NCI-H1694 treated with DMSO at 0.1 percent for 48 hours (cell line): ENCODE results near the gene PRAMEF13.
"Not testable (repeated sequence)": the region's sequence is repeated elsewhere in the genome, so short reads cannot be mapped to it uniquely, and the experiment has no call there.

ENCODE experiments used
- DNase-seq: peaks from one replicate; lab custom pipeline; 2025; lab: John Stamatoyannopoulos, UW

The PRAMEF13 gene, protein sequence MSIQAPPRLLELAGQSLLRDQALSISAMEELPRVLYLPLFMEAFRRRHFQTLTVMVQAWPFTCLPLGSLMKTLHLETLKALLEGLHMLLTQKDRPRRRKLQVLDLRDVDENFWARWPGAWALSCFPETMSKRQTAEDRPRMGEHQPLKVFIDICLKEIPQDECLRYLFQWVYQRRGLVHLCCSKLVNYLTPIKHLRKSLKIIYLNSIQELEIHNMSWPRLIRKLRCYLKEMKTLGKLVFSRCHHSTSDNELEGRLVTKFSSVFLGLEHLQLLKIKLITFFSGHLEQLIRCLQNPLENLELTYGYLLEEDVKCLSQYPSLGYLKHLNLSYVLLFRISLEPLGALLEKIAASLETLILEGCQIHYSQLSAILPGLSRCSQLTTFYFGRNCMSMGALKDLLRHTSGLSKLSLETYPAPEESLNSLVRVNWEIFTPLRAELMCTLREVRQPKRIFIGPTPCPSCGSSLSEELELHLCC

DNA sequence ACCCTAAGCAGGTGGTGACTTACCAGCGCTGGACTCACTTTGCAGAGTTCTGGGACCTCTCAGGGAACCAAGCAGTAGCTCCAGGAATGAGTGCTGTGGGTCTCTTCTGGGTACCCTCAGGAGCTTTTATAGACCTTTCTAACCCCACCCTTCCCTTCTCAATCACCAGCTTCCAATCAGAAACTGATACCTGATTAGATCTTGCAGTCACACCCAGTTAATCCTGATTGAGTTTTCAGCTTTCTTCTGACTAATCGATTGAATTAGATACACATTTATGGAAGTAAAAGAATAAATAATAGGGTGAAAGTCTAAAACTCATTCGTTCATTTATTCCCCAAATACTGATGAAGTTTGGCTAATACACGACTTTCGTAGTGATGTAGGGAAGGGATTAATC, at the start of gene PRAMEF13:
TSS of gene PRAMEF13 (minus strand) at position 101 of the 400 bp plus-strand sequence. CDS start 1,820 bp downstream, outside the sequence.
- DNase-seq: not testable (repeated sequence)

DNA sequence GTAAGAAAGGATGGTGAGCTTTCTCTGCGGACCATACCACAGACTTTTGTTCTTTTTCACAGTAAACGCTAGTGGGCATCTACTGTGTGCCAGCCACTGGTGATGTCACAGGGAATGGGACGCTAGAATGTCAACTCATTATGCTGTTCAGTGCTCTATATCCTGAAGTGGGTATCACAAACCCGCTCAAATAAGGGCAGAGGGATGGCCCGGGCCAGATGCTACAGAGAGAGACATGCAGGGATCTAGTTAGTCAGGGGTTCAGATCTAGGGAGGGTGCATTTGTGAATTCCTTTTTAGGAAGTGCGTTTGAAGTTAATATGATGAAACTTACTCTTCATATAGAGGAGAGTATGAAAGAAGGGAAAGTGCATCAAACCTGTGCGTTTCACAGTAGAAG, 45.9 kb upstream of the PRAMEF13 start:
- not testable (repeated sequence) for DNase-seq

DNA sequence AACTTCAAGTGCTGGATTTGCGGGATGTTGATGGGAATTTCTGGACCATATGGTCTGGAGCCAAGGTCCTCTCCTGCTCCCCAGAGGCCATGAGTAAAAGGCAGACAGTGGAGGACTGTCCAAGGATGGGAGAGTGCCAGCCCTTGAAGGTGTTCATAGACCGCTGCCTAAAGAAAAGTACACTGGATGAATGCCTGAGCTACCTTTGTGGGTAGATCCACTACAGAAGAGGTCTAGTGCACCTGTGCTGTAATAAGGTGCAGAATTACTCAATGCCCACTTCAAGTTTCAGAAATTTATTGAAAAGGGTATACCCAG, 45.3 kb upstream of the PRAMEF13 start:
- DNase-seq: not testable (repeated sequence)

DNA sequence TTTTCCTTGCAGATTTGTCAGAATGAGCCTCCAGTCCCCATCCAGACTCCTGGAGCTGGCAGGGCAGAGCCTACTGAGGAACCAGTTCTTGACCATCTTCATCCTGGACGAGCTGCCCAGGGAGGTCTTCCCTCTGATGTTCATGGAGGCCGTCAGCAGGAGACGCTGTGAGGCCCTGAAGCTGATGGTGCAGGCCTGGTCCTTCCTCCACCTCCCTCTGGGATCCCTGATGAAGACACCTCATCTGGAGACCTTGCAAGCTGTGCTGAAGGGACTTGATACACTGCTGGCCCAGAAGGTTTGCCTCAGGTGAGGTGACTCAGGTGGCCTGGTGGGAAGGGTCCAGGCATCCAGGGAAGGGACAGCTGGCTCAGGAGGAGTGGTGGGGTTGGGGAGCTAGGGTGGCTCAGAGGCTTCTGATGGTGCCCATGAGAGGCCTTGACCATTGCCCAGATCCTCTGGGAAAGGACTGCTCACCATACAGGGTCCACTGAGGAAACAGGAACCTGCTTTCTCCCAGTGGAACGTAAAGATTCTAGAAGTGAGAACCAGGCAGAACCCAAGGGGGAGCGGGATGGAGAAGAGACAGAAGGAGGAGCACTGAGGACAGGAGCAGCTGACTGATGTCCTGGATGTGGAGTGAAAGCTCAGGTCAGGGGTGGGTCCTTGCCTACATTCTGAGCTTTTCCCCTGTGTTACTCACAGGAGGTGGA, 44.8 kb upstream of the PRAMEF13 start:
- not testable (repeated sequence) for DNase-seq

DNA sequence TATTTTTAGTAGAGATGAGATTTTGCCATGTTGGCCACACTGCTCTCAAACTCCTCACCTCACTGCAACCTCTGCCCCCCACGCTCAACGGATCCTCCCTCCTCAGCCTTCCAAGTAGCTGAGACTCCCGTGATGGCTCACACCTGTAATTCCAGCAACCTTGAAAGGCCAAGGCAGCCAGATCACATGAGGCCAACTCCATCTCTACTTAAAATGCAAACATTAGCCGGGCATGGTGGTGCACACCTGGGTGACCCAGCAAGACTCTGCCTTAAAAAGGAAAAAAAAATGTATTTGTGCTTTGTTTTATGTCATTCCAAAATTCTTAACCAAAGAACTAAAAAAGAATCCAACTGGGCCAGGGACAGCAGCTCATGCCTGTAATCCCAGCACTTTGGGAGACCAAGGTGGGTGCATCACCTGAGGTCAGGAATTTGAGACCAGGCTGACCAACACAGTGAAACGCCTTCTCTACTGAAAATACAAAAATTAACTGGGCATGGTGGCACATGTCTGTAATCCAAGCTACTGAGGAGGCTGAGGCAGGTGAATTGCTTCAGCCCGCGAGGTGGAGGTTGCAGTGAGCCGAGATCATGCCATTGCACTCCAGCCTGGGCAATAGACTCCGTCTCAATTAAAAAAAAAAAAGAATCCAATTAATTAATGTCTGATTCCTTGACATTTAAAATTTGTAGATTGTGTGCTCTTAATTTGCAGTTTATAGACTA, 42.5 kb upstream of the PRAMEF13 start:
- DNase-seq: not testable (repeated sequence)

DNA sequence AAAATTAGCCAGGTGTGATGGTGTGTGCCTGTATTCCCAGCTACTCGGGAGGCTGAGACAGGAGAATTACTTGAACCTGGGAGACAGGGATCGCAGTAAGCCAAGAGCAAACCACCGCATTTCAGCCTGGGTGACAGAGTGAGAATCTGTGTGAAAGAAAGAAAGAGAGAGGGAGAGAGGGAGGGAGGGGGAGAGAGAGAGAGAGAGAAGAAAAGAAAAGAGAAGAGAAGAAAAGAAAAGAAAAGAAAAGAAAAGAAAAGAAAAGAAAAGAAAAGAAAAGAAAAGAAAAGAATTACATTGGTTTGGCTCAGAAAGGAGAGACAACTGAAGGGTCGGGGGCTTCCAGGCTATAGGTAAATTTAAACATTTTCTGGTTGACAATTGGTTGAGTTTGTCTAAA, 38.4 kb upstream of the PRAMEF13 start:
- not testable (repeated sequence) for DNase-seq

DNA sequence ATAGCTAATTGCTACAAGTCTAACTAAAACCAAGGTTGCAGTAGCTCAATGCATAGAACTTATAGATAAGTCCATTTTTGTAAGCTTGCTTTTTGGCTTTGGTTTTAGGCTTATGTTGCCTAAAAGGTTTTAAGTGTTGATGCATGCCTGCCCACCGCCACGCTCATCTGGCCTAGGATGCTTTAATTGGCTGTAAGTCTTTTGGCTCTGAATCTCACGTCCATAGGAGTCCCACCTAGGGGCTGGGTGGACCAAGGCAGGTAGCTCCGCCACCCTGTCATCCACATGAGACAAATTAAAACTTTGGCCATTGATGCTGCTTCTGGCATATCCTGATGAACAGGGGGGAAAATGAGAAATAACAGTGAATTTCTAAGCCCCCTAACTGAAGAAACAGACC, 36.4 kb upstream of the PRAMEF13 start:
- not testable (repeated sequence) for DNase-seq

DNA sequence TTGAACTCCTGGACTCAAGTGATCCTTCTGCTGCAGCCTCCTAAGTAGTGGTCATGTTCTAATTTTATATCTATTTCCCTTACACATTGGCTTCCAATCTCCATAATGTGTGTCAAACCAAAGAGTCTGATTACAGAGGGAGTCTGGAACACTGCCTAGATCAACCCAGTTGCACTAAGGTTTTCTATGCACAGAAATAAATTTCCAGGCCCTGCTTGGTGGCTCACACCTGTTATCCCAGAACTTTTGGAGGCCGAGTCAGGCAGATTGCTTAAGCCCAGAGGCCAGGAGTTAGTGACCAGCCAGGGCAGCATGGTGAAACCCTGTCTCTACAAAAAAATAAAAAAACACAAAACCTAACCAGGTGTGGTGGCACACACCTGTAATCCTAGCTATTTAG, 32.8 kb upstream of the PRAMEF13 start:
- DNase-seq: not testable (repeated sequence)

DNA sequence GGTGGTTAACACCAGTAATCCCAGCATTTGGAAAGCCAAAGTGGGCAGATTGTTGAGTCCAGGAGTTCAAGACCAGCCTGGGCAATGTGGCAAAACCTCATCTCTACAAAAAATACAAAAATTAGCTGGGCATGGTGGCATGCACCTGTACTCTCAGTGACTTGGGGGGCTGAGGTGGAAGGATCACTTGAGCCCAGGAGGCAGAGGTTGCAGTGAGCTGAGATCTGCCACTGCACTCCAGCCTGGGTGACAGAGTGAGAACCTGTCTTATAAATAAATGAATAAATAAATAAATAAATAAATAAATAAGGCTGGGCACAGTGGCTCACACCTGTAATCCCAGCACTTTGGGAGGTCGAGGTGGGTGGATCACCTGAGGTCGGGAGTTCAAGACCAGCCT, 30.8 kb upstream of the PRAMEF13 start:
- DNase-seq: not testable (repeated sequence)

DNA sequence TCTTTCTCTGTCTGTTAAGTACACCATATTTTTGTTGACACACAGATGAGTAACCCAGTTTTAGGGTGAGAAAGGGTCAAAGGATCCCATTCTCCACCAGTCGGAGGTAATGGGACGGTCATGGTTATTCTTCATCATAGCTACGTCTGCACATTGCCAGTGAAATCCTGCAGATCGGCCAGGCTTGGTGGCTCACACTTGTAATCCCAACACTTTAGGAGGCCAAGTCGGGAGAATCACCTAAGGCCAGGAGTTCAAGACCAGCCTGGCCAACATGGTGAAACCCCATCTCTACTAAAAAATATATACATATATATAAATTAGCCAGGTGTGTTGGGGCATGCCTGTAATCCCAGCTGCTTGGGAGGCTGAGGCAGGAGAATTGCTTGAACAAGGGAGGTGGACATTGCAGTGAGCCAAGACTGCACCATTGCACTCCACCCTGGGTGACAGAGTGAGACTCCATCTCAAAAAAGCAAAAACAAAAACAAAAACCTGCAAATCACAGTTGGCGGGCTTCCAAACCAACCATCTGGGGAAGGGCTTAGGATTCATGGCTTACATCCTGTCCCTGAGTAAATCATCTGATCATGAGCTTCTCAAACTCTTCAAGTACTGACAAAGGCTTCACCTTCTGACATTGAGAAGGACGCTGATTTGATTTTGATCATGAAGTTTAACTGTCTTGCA, 30.0 kb upstream of the PRAMEF13 start:
- DNase-seq: not testable (repeated sequence)

DNA sequence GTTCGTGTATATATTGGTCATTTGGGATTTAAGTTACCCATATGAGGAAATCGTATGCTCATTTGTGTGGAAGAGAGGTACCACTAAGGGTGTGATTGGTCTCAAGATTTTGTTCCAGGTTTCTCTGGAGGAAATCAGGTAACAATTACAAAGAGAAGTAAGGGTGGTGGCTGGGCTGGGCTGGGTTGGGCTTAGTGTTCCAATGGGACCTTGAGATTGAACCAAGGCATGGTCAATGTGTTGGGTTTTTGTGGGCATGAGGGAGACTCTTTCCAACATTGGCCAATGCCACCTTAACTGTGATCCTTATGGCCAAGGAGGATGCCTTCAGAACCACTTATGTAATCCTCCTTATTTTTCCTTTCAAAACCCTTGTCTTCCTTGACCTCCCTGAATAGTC, 29.4 kb upstream of the PRAMEF13 start:
- not testable (repeated sequence) for DNase-seq

DNA sequence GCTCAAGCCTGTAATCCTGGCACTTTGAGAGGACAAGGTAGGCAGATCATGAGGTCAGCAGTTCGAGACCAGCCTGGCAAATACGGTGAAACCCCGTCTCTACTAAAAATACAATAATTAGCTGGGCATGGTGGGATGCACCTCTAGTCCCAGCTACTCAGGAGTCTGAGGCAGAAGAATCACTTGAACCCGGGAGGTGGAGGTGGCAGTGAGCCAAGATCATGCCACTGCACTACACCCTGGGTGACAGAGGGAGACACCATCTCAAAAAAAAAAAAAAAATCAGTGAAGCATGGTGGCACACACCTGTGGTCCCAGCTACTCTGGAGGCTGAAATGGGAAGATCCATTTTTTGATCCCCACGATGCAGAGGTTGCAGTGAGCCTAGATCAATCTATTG, 28.9 kb upstream of the PRAMEF13 start:
- DNase-seq: not testable (repeated sequence)

DNA sequence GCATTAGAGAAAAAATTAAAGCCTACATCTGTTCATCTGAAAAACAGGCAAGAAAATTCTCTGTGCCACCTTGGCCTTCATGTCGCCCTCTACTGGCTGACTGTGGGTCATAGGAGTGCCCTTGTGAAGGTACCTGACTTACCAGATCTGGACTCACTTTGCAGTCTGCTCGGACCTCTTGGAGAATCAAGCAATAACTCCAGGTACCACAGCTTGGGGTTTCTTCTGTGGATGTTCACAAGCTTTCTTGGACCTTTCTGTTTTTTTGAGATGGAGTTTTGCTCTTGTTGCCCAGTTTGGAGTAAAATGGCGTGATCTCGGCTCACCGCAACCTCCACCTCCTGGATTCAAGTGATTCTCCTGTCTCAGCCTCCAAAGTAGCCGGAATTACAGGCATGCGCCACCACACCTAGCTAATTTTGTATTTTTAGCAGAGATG, 27.2 kb upstream of the PRAMEF13 start:
- DNase-seq: no peak

DNA sequence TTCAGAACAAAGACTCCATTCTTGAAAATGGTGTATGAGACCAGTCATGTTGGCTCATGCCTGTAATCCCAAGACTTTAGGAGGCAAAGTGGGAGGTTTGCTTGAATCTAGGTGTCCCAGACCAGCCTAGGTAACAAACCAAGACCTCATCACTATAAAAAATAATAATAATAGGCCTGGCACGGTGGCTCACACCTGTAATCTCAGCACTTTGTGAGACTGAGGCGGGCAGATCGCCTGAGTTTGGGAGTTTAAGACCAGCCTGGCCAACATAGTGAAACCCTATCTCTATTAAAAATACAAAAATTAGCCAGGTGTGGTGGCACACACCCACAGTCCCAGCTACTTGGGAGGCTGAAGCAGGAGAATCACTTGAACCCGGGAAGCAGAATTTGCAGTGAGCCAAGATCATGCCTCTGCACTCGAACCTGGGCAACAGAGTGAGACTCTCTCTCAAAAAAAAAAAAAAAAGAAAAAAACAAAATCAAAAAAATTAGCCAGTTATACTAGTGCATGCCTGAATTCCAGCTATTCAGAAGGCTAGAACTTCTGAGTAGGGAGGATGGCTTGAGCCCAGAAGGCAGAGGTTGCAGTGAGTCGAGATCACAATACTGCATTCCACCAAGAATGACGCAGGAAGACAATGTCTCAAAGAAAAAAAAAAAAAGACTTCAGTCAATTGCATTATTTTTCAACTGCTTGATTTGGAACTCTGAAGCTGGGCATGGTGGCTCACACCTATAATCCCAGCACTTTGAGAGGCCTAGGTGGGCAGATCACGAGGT, 26.3 kb upstream of the PRAMEF13 start:
- DNase-seq: not testable (repeated sequence)

DNA sequence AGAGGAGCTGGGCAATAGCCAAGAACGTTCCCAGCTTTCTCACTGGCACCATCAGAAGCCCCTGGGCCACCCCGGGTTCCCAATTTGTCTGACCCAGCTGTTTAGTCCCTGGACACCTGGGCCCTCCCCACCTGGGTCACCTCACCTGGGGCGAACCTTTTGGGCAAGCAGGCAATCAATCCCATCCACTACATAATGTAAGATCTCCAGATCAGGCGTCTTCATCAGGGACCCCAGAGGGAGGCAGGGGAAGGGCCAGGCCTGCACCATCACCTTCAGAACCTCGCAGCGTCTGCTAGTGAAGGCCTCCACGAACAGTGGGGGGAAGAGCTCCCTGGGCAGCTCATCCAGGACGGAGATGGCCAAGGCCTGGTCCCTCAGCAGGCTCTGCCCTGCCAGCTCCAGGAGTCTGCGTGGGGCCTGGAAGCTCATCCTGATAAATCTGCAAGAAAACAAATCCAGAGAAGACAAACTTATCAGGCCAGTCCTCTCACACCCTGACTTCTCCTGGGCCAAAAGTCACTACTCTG, 24.5 kb upstream of the PRAMEF13 start, which contains the start of gene PRAMEF18:
TSS of gene PRAMEF18 (minus strand) at position 480 of the 530 bp plus-strand sequence. CDS start at position 432, 48 bp downstream.
- DNase-seq: not testable (repeated sequence)

DNA sequence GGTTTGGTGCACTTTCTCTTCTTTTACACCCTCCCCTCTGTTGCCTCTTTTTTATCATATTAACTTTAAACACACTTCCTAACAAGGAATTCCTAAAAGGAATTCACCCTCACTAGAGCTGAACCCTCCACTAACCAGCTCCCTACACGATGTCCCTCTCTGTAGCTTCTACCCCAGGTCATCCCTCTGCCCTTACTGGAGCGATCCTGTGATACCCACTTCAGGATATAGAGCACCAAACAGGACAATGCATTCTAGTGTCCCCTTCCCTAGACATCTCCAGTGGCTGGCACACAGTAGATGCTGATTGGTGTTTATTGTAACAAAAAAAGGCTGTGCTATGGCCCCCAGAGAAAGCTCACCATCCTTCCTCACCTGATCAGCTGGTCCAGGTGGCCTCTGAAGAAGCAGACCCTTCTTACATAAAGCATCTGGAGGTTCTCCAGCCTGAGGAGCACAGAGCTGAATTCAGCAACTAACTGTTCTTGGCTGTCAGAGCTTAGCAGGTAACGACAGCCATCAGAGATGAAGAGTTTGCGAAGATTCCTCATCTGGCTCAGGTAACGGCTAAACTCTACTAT, 23.4 kb upstream of the PRAMEF13 start:
- no peak for DNase-seq

DNA sequence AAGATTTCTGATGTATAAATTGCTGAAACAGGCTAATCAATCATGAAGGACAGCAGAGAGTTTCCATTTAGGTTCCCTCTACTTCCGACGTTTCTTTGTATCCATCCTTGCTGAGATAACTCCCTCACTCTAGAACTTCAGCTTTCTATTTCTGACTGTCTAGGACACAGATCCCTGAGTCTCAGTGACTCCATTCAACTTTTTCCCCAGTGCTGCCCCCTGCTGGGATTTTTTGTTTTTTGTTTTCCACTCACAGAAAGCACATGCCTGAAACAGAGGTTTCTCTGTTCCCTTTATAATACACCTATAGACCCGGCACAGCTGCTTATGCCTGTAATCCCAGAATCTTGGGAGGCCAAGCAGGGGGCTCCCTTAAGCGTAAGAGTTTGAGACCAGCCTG, 21.6 kb upstream of the PRAMEF13 start:
- not testable (repeated sequence) for DNase-seq

DNA sequence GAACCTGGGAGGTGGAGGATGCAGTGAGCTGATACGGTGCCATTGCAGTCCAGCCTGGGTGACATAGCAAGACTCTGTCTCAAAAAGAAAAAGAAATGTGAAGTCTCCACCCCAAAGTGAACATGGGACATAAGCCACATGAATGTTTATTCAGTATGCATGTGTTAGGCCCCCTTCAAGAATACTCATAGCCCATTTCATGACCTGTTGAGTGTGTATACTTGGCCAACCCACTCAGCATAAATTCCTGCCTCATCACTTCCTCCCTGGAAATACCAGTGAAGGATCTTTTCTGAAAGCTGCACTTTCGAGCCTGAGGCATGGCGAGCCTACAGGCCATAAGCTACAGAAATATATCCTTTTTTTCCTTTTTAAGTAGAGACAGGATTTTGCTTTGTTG, 18.0 kb upstream of the PRAMEF13 start:
- not testable (repeated sequence) for DNase-seq

DNA sequence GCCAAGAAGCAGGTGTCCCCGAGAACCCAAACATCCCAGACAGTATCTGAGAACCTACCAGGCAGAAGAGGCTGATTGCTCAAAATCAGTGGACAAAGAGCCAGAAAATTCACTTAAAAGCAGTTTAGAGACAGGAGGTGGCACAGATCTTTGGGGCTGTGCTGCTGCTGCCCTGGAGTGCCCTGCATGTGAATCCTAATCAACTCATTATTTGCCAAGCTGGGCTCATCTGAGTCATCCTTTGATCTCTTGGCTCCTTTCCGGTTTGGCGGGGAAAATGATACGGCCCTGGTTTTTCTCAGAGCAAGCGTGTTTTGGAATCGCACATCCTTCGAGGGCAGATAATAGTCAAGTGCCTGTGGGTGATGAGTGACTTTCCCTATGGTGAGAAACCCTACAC, 15.4 kb upstream of the PRAMEF13 start:
- DNase-seq: not testable (repeated sequence)

DNA sequence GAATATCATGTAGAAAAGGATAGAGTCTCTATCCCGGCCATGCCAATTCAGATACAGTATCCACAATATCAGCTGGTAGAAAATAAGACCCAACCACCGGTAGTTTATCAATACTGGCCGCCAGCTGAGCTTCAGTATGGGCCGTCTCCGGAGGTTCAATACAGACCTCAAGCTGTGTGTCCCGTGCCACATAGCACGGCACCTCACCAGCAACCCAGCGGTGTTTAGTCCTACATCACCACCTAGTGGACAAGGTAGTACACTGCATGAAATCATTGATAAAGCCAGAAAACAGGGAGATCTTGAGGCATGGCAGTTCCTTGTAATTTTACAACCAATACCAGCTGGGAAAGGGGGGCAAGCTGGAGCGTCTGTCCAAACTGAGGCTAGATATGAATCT, 7.5 kb upstream of the PRAMEF13 start:
- not testable (repeated sequence) for DNase-seq
